Activated T-cell treated with anti-CD3 and anti-CD28 coated beads, Interleukin-2, amount 50 U/mL, for 4 hours (primary cell): ENCODE measurements around the gene NSG2. TPM values are rescaled to one million over a fixed set of nuclear protein-coding genes. Genes with fewer than 3 reads are reported as not detected.

Experiments used
- ATAC-seq, 2 donors: fragments of 200-7000 bp; cut with Tn5 transposase; one replicate each; pipeline ENCODE4 v1.10.0; 2021
- DNase-seq: peaks from one replicate; pipeline ENCODE4 v3.0.0-alpha.2; 2020
- H3K27me3 Mint-ChIP-seq: one replicate; pipeline ENCODE4 v1.8.0; 2021; ENCODE audit warnings: low read depth, mixed read lengths
- H3K36me3 Mint-ChIP-seq: one replicate; pipeline ENCODE4 v1.8.0; 2022; ENCODE audit warnings: mixed read lengths; ENCODE audit not compliant: insufficient read depth
- H3K4me1 Mint-ChIP-seq: one replicate; pipeline ENCODE4 v1.8.0; 2021; ENCODE audit warnings: low read depth, mixed read lengths
- H3K4me3 Mint-ChIP-seq: one replicate; pipeline ENCODE4 v1.8.0; 2021; ENCODE audit warnings: mild to moderate bottlenecking, moderate library complexity, mixed read lengths
- H3K9me3 Mint-ChIP-seq: one replicate; pipeline ENCODE4 v1.8.0; 2021; ENCODE audit warnings: mixed read lengths
- total RNA-seq, 3 donors: library from RNA; stranded (reverse); gene quantifications; one replicate each; pipeline ENCODE4 v1.2.1, GENCODE V29; 2021

NSG2 gene
- total RNA-seq, 3 donors from 2014 or later: not detected

DNA sequence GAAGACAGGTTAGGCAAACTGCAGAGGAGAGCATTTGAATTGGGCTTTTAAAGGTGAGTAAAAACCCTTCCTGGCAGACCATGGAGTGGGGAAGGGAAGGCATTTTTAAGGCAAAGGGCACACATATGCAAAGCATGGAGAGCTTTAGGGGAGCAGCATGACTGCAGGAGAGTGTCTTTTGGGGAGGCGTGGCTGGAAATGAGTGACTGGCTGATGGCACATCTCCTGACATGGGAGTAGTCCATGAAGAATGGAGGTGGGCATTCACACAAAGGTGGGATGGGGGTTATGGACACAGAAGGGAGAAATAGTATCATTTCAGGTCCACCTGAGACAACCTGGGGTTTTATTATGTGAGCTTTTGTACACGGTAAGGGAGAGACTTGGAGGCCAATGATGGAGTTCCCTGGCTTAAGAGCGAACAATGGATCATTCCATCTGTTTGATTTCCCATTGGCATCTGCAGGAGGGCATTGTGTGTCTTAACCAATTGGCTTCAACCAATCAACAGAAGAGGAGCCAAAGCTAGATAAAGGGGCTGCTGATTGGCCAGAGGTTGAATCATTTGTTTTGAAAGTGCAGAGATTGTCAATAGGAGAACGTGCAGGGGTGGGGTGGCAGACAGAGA lies 2.1 kb downstream of the NSG2 start:
- DNase-seq (no peak), ATAC-seq (no peak)
- Mint-ChIP-seq H3K9me3 (no peaks in the 10 kb centered on the region), H3K4me3 (no peak overlapping the region), H3K36me3 (no peaks in the 10 kb centered on the region), H3K27me3 (peaks cover 34% of the 10 kb centered on the region), H3K4me1 (no peaks in the 10 kb centered on the region)

GRCh38 chr5:174052636-174053035 lies 7.1 kb downstream of the NSG2 start:
- ATAC-seq (no peak), DNase-seq (no peak)
- Mint-ChIP-seq H3K4me3 (no peak overlapping the region), H3K4me1 (no peaks in the 10 kb centered on the region), H3K9me3 (no peaks in the 10 kb centered on the region), H3K27me3 (peaks cover 7% of the 10 kb centered on the region), H3K36me3 (no peaks in the 10 kb centered on the region)

GRCh38 chr5:174053905-174054304 lies 8.4 kb downstream of the NSG2 start:
- DNase-seq (no peak), ATAC-seq (no peak)
- Mint-ChIP-seq H3K27me3 (peaks cover 12% of the 10 kb centered on the region), H3K4me3 (no peak overlapping the region), H3K9me3 (no peaks in the 10 kb centered on the region), H3K36me3 (no peaks in the 10 kb centered on the region), H3K4me1 (no peaks in the 10 kb centered on the region)

GRCh38 chr5:174056064-174056847 lies 10.8 kb downstream of the NSG2 start:
- H3K4me1 Mint-ChIP-seq: no peaks in the 10 kb centered on the region
- H3K27me3 Mint-ChIP-seq: peaks cover 9% of the 10 kb centered on the region
- H3K9me3 Mint-ChIP-seq: no peaks in the 10 kb centered on the region
- no peak overlapping the region for H3K4me3 Mint-ChIP-seq
- no peaks in the 10 kb centered on the region for H3K36me3 Mint-ChIP-seq
- DNase-seq (no peak), ATAC-seq (no peak)

DNA sequence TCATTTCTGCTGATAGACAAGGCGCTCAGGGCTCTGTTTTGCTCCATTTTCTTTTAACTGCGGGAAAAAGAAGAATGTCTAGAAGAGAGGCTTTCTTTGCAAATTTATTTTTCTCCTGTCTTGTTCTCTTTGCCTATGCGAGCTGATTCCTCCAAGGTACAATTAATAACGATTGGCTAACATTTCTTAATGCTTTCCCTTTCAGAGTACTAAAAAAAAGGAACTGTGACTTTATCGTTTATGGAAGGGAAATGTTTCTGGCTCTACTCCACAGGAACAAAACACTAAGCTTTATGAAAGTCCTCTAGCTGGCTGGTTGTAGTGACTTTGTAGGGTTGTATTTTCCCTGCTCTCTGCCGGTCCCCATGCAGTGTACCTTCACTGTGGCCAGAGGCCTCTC lies 11.7 kb downstream of the NSG2 start:
- H3K9me3 Mint-ChIP-seq: no peaks in the 10 kb centered on the region
- no peaks in the 10 kb centered on the region for H3K36me3 Mint-ChIP-seq
- no peak for ATAC-seq
- H3K4me3 Mint-ChIP-seq: no peak overlapping the region
- H3K4me1 Mint-ChIP-seq: no peaks in the 10 kb centered on the region
- DNase-seq: no peak
- peaks cover 9% of the 10 kb centered on the region for H3K27me3 Mint-ChIP-seq

- H3K4me3 Mint-ChIP-seq: no peak overlapping the region
- no peaks in the 10 kb centered on the region for H3K4me1 Mint-ChIP-seq
- no peak for ATAC-seq
- no peak for DNase-seq
- H3K9me3 Mint-ChIP-seq: no peaks in the 10 kb centered on the region
- no peaks in the 10 kb centered on the region for H3K36me3 Mint-ChIP-seq
- H3K27me3 Mint-ChIP-seq: peaks cover 9% of the 10 kb centered on the region
Measured at GRCh38 chr5:174058433-174059122, 13.1 kb downstream of the NSG2 start.

DNA sequence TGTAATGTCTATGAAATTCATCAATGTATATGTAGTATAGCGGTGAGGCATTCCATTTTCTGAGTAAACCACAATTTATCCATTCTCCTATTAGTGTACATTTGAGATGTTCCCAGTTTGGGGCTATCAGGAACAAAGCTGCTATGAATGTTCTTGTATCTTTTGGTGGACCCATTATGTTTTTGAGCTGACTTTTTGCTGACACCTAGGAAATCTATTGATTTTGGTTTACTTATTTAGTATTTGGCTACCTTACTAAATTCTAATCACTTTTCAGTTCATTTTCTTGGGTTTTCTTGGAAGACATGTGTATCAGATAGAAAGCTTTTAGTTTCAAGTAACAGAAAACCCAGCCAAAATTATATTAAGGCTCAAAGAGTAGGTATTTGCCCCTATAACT lies 13.7 kb downstream of the NSG2 start:
- no peaks in the 10 kb centered on the region for H3K4me1 Mint-ChIP-seq
- no peaks in the 10 kb centered on the region for H3K36me3 Mint-ChIP-seq
- no peaks in the 10 kb centered on the region for H3K9me3 Mint-ChIP-seq
- no peak overlapping the region for H3K4me3 Mint-ChIP-seq
- ATAC-seq: no peak
- DNase-seq: no peak
- H3K27me3 Mint-ChIP-seq: peaks cover 9% of the 10 kb centered on the region

DNA sequence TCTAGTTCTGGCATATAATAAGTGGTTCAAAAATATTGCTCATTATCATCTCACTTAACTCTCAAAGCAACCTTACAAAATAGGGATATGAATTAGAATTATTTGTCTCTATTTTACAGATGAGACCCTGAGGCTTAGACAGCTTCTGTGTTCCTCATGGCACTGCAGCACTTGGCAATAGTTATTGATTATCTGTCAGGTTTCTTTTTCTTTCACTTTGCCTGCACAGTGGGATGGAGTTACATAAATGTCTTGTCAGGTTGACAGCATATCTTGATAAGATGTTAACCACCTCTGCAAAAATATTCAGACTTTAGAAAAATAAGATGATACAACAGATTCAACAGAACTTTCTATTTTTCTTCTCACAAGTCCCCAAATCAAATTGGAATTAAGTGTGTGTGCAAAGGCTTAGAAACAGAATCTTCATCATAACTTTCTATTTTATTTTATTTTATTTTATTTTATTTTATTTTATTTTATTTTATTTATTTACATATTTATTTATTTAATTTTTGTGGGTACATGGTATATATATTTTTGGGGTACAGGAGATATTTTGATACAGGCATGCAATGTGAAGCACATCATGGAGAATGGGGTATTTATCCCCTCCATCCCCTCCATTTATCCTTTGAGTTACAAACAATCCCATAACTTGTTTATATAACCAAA lies 17.7 kb downstream of the NSG2 start:
- peaks cover 10% of the 10 kb centered on the region for H3K27me3 Mint-ChIP-seq
- H3K4me1 Mint-ChIP-seq: no peaks in the 10 kb centered on the region
- no peaks in the 10 kb centered on the region for H3K9me3 Mint-ChIP-seq
- H3K4me3 Mint-ChIP-seq: no peak overlapping the region
- DNase-seq: no peak
- ATAC-seq: no peak
- H3K36me3 Mint-ChIP-seq: no peaks in the 10 kb centered on the region

DNA sequence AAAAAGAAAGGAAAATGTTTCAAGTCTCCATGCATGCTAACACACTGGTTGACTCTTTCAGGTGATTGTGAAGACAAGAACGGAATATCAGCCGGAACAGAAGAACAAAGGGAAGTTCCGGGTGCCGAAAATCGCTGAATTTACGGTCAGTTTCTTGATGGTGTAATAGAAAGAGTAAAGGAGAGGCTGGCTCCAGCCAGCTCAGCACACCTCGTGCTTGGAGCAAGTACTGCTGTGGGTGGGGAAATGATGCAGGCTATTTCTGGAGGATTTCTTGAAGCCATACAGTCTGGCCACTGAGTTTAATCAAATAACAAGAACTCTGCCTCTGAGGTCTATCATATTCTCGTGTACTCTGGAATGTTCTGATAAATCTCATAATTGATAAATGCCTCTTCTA lies 18.7 kb downstream of the NSG2 start:
- ATAC-seq (no peak), DNase-seq (no peak)
- no peaks in the 10 kb centered on the region for H3K36me3 Mint-ChIP-seq

GRCh38 chr5:174065528-174066197 lies 20.2 kb downstream of the NSG2 start:
- H3K36me3 Mint-ChIP-seq: no peaks in the 10 kb centered on the region
- H3K9me3 Mint-ChIP-seq: no peaks in the 10 kb centered on the region
- peaks cover 10% of the 10 kb centered on the region for H3K27me3 Mint-ChIP-seq
- H3K4me1 Mint-ChIP-seq: no peaks in the 10 kb centered on the region
- no peak overlapping the region for H3K4me3 Mint-ChIP-seq
- DNase-seq (no peak), ATAC-seq (no peak)

More for the DNA sequence above, 18.7 kb downstream of the NSG2 start:
- no peak overlapping the region for H3K4me3 Mint-ChIP-seq
- no peaks in the 10 kb centered on the region for H3K9me3 Mint-ChIP-seq
- H3K4me1 Mint-ChIP-seq: no peaks in the 10 kb centered on the region
- H3K27me3 Mint-ChIP-seq: peaks cover 10% of the 10 kb centered on the region

- Mint-ChIP-seq H3K4me1 (no peaks in the 10 kb centered on the region), H3K4me3 (no peak overlapping the region), H3K27me3 (peaks cover 10% of the 10 kb centered on the region), H3K9me3 (no peaks in the 10 kb centered on the region), H3K36me3 (no peaks in the 10 kb centered on the region)
- no peak for DNase-seq
- no peak for ATAC-seq
Measured at GRCh38 chr5:174067499-174067898, 22.0 kb downstream of the NSG2 start.

- DNase-seq (no peak), ATAC-seq (no peak)
- no peak overlapping the region for H3K4me3 Mint-ChIP-seq
- no peaks in the 10 kb centered on the region for H3K4me1 Mint-ChIP-seq
- no peaks in the 10 kb centered on the region for H3K9me3 Mint-ChIP-seq
- H3K27me3 Mint-ChIP-seq: peaks cover 4% of the 10 kb centered on the region
- H3K36me3 Mint-ChIP-seq: no peaks in the 10 kb centered on the region
Measured at GRCh38 chr5:174071484-174071883, 26.0 kb downstream of the NSG2 start.

DNA sequence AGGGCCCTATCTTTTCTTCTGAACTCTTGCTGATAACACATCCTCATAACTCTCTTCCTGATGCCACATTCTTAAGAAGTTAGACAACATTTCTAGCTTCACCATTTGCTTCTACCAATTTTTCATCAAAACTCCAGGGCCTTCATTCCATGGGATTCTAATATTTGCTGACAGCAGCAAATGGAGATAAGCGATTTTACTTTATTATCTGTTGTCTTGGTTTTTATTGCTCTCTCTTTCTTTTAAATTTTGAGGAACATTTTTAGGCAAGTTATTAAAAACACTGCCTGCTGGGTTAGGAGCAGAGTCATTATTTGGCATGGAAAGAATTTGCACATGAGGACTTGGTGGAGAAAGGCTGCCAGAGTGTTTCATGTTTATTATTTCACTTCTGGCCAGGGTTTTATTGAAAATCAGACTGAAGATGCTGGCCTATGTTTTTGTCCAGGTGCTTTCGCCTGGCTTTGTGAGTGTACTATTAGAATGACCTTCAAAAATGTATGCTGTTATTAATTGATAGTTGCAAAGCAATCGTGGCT lies 27.7 kb downstream of the NSG2 start:
- DNase-seq: no peak
- H3K36me3 Mint-ChIP-seq: no peaks in the 10 kb centered on the region
- no peak overlapping the region for H3K4me3 Mint-ChIP-seq
- no peaks in the 10 kb centered on the region for H3K27me3 Mint-ChIP-seq
- H3K4me1 Mint-ChIP-seq: no peaks in the 10 kb centered on the region
- no peak for ATAC-seq
- no peaks in the 10 kb centered on the region for H3K9me3 Mint-ChIP-seq

GRCh38 chr5:174074369-174074768 lies 28.9 kb downstream of the NSG2 start:
- Mint-ChIP-seq H3K36me3 (no peaks in the 10 kb centered on the region), H3K4me1 (no peaks in the 10 kb centered on the region), H3K4me3 (no peak overlapping the region), H3K9me3 (no peaks in the 10 kb centered on the region), H3K27me3 (no peaks in the 10 kb centered on the region)
- no peak for ATAC-seq
- DNase-seq: no peak
